Measurements from ENCODE around the gene EHD2.
"Not testable (repeated sequence)": the region's sequence is repeated elsewhere in the genome, so short reads cannot be mapped to it uniquely, and the experiment has no call there.

Gene EHD2

GRCh38 chr19:47714339-47714738, 1.1 kb downstream of the EHD2 start:
- FAIRE-seq = no peak

GRCh38 chr19:47714855-47715254, 1.6 kb downstream of the EHD2 start:
- DNase-seq (ENCODE audit: insufficient read length, low spot score); FAIRE-seq: not testable (repeated sequence)

More at GRCh38 chr19:47714339-47714738, 1.1 kb downstream of the EHD2 start:
- no peak for TF ChIP-seq POLR2A (IDR thresholded peaks at IDR 0.05; ENCODE audit: low read depth, low read length)
- no peak for DNase-seq (ENCODE audit: insufficient read length, low spot score)

DNA sequence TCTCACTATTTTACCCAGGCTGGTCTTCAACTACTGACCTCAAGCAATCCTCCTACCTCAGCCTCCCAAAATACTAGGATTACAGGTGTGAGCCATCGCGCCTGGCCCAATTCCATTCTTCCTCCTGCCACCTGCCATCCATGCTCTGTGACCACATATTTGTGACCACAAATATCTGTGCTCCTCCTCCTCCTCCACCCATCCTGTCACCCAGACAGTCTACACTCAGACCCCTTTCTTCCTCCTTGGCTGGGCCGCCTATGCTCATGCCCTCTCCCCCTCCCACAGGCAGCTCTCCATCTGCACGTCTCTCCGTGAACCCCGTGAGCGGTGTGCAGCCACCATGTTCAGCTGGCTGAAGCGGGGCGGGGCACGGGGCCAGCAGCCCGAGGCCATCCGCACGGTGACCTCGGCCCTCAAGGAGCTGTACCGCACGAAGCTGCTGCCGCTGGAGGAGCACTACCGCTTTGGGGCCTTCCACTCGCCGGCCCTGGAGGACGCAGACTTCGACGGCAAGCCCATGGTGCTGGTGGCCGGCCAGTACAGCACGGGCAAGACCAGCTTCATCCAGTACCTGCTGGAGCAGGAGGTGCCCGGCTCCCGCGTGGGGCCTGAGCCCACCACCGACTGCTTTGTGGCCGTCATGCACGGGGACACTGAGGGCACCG, 3.2 kb downstream of the EHD2 start:
- no peak for FAIRE-seq
- no peak for TF ChIP-seq POLR2A (IDR thresholded peaks at IDR 0.05; ENCODE audit: low read depth, low read length)
- DNase-seq (ENCODE audit: insufficient read length, low spot score) = no peak

- not testable (repeated sequence) for DNase-seq (ENCODE audit: insufficient read length, low spot score); FAIRE-seq
Measured at GRCh38 chr19:47718415-47719046, 5.3 kb downstream of the EHD2 start.

- peak; percentile 24; the same call in 1 of the 2 replicates for TF ChIP-seq POLR2A (IDR thresholded peaks at IDR 0.05; ENCODE audit: low read depth, low read length)
- no peak for FAIRE-seq
- DNase-seq (ENCODE audit: insufficient read length, low spot score) = peak; percentile 75
Measured at GRCh38 chr19:47719047-47719859, 6.0 kb downstream of the EHD2 start.

- no peak for FAIRE-seq
- DNase-seq (ENCODE audit: insufficient read length, low spot score) = no peak
- no peak for TF ChIP-seq POLR2A (IDR thresholded peaks at IDR 0.05; ENCODE audit: low read depth, low read length)
Measured at GRCh38 chr19:47720669-47721422, 7.6 kb downstream of the EHD2 start.

- FAIRE-seq (no peak), DNase-seq (ENCODE audit: insufficient read length, low spot score) (no peak)
- no peak for TF ChIP-seq POLR2A (IDR thresholded peaks at IDR 0.05; ENCODE audit: low read depth, low read length)
Measured at GRCh38 chr19:47723581-47723940, 10.3 kb downstream of the EHD2 start.

- DNase-seq (ENCODE audit: insufficient read length, low spot score) (no peak), FAIRE-seq (no peak)
- TF ChIP-seq POLR2A (IDR thresholded peaks at IDR 0.05; ENCODE audit: low read depth, low read length) = no peak
Measured at GRCh38 chr19:47725759-47726401, 12.7 kb downstream of the EHD2 start.

DNA sequence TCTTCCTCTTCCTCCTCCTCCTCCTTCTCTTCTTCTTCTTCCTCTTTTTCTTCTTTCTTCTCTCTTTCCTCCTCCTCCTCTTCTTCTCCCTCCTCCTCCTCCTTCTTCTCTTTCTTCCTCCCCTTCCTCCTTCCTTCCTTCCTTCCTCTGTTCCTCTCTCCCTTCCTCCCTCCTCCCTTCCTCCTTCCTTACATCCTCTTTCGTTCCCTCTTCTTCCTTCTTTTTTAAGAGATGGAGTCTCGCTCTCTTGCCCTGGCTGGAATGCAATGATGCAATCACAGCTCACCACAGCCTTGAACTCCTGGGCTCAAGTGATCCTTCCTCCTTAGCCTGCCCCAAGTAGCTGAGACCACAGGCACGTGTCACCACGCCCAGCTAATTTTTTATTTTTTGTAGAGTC, 13.2 kb downstream of the EHD2 start:
- no peak for FAIRE-seq
- no peak for DNase-seq (ENCODE audit: insufficient read length, low spot score)

GRCh38 chr19:47728295-47728694, 15.1 kb downstream of the EHD2 start:
- not testable (repeated sequence) for DNase-seq (ENCODE audit: insufficient read length, low spot score); FAIRE-seq

More for the DNA sequence above, 13.2 kb downstream of the EHD2 start:
- TF ChIP-seq POLR2A (IDR thresholded peaks at IDR 0.05; ENCODE audit: low read depth, low read length) = no peak

- TF ChIP-seq POLR2A (IDR thresholded peaks at IDR 0.05; ENCODE audit: low read depth, low read length) = no peak
- FAIRE-seq (no peak), DNase-seq (ENCODE audit: insufficient read length, low spot score) (peak; percentile 62)
Measured at GRCh38 chr19:47729468-47729798, 16.2 kb downstream of the EHD2 start.

DNA sequence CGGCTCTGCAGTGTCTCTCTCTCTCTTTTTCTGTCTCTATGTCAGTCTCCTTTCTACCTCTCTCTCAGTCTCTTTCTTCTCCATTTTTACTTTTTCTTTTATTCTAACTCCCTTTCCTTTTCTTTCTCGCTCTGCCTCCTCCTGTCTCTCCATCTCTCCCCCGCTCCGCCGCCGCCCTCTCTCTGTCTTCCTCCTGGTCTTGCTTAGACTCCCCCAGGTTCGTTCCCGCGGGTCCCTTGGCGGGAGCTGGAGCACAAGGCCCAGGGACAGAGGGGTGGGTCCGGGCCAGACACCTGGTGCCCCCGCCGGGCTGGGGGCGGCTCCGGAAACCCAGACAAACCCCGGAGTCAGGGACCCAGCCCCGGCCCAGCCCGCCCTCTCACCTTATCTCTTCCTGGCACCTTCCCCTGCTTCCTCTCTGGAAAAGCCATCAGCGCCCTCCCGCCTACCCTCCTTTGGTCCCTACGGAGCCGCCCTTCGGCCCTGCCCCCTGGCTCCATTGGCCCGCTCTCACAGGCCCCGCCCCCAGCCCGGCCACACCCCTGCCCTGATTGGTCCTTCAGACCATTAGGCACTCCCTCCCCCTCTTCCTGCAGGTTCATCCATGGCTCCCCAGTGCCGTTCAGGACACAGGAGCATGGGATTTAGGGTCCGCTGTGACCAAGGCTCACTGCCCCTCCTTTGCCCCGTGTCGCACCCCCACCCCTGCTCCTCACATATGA, 16.7 kb downstream of the EHD2 start:
- FAIRE-seq (no peak), DNase-seq (ENCODE audit: insufficient read length, low spot score) (no peak)
- no peak for TF ChIP-seq POLR2A (IDR thresholded peaks at IDR 0.05; ENCODE audit: low read depth, low read length)

DNA sequence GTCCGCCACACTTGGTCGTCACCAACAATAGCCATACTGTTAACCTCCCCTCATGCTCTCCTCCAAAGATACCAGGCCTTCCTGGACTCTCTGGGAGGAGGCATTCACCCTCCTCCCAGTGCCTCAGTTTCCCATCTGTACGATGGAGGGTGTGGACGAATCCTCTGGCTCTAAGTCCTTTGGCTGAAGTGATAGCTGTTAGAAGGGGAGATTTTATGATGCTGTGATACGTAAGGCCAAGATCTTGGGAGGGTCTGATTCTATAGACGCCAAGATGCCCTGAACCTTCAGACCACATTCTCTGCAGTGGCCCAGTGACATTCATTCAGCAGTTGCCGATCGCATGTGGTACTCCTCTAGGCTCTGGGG, 17.3 kb downstream of the EHD2 start:
- TF ChIP-seq POLR2A (IDR thresholded peaks at IDR 0.05; ENCODE audit: low read depth, low read length) = no peak
- FAIRE-seq (no peak), DNase-seq (ENCODE audit: insufficient read length, low spot score) (no peak)

Measured in H54 (cell line).